Measurements from ENCODE around the gene ARRB1. TPM values are rescaled to one million over a fixed set of nuclear protein-coding genes. Genes with fewer than 3 reads are reported as not detected.

Gene ARRB1
- total and polyA plus RNA-seq, 9 of the 15 experiments (the other 6 are each of a cell fraction or from before 2014, with no cell fraction given), result 6.6 to 45.4 (median 28.5) TPM

DNA sequence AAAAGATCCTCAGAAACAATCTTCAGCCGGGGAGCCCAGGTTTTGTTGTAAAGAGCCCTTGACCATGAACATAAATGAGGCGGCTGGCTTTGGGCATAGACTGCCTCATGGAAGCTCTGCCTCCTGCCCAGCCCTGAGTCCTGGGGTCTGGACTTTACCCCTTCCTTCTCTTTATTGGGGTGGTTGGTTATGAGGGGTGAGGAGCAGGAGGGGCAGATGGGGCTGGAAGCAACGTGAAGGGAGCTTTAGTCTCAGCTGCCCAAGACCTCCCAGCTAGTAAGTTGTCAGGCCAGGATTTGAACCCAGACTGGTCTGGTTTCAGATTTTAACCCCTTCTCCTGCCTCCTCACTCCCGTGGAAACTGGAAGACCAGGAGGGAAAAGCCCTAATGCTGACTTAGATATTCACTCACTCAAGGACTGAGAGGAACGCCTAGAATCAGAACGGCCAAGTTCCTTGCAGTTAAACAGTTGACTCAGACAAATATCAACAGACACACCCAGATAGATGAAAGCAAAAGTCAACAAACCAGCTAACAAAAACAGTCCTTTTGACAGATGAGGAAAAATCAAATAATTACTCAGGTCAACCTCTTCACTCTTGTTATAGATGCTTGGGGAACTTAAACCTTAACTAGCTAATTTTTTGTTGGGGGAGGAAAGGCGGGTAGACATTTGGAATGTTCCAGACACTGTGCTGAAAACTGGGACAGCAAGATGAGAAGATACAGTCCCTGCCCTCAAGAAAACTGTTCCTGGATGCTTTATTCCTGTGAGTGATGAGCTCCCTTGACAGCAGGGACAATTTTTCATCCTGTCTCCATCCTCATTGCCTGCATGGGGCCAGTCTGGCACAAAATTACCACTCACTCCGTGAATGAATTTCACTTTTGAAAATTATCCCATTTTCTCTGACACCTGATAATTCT lies 20.8 kb upstream of the ARRB1 start (continued):
- TF ChIP-seq FOSL1 (tag; conservative IDR thresholded peaks at IDR 0.05), result peak; percentile 65
- no peak for TF ChIP-seq XRCC5 (IDR thresholded peaks at IDR 0.05; ENCODE audit: low read depth, low read length)
- TF ChIP-seq ZNF253 (CRISPR knock-in tag; conservative IDR thresholded peaks at IDR 0.05), result no peak
- TF ChIP-seq CAMTA2 (CRISPR knock-in tag; conservative IDR thresholded peaks at IDR 0.05), result no peak
- 0 out of 2 replicates have a peak, but pooled peaks have one; percentile 43 for TF ChIP-seq NBN (IDR thresholded peaks at IDR 0.05; ENCODE audit: low read depth)
- no peak for TF ChIP-seq PRMT5 (CRISPR knock-in tag; IDR thresholded peaks at IDR 0.05)
- no peak for TF ChIP-seq HDGF (IDR thresholded peaks at IDR 0.05)
- peak; percentile 32 for TF ChIP-seq PRDM10 (IDR thresholded peaks at IDR 0.05; ENCODE audit: partially characterized antibody)
- no peak for TF ChIP-seq GABPA (tag; conservative IDR thresholded peaks at IDR 0.05; ENCODE audit: low read depth)
- no peak for TF ChIP-seq ELF2 (CRISPR knock-in tag; IDR thresholded peaks at IDR 0.05)
